Measurements from ENCODE around the gene CRIP3.

The CRIP3 gene

DNA sequence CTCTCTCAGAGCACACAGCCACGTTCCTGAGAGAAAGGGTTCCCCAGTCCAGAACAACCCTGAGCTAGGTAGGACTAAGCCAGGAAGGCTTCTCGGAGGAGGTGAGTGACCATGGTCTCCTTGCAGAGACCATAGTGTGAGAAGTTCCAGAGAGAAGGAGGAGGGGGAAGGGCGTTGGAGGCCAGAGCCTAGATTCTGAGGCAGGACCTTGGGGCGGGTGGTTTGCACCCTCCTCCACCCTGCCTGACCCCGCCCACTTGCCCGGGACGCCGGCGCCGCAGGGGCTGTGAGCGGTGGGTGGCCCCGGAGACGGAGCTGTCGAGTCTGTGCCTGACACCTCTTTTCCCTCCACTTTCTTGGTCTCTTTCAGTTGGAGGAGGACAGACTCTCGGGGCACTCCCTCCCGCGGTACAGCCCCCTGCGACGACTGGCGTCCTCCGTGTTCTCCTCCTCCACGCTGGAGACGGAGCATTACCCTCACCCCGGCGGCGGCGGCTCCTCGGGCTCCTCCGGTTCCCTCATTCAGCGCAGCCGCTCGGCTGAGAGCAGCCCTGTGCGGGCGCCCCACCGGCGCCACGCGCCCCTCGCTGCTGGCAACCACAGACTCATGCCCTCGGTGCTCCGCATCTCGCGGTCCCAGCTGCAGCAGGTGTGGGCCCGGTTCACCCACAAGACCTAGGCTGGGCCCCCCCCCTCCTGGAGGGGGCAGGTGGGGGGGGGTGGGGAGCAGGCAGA lies 39.2 kb downstream of the CRIP3 start:
- FAIRE-seq (peak; percentile 52), DNase-seq (ENCODE audit: insufficient read length, low spot score) (no peak)
- TF ChIP-seq POLR2AphosphoS5 (IDR thresholded peaks at IDR 0.05; ENCODE audit: low read depth, low read length) (no peak), POU2F2 (IDR thresholded peaks at IDR 0.05; ENCODE audit: low read depth, low read length) (no peak), SPI1 (IDR thresholded peaks at IDR 0.05; ENCODE audit: low read depth, low read length) (no peak), PAX5 (IDR thresholded peaks at IDR 0.05; ENCODE audit: insufficient read depth, low read length, severe bottlenecking) (no peak), POLR2A (IDR thresholded peaks at IDR 0.05; ENCODE audit: low read depth, low read length) (no peak), TAF1 (IDR thresholded peaks at IDR 0.05; ENCODE audit: low read depth, low read length) (no peak)

DNA sequence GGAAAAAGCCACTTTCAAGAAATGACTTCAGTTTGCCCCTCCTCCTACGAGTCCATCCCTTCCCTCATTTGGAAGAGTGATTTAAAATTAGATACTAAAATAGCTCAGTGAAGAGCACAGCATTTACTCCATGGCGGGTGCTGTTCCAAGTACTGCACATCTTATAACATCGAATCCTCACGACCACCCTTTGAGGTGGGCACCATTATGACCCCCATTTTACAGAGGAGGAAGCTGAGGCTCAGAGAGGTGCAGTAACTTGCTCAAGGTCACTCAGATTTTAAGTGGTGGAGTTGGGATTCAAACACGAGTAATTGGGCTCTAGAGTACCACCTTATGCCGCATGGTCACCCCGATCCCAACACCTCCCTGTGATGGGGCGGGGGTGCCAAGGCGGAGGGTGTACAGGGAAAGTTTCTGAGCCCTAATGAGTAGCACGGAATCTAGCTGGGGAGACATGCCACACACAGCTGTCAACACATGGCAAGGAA lies 39.8 kb downstream of the CRIP3 start:
- DNase-seq (ENCODE audit: insufficient read length, low spot score): no peak
- FAIRE-seq: no peak
- TF ChIP-seq POLR2A (IDR thresholded peaks at IDR 0.05; ENCODE audit: low read depth, low read length) (no peak), TAF1 (IDR thresholded peaks at IDR 0.05; ENCODE audit: low read depth, low read length) (no peak), PAX5 (IDR thresholded peaks at IDR 0.05; ENCODE audit: insufficient read depth, low read length, severe bottlenecking) (no peak), POU2F2 (IDR thresholded peaks at IDR 0.05; ENCODE audit: low read depth, low read length) (no peak), POLR2AphosphoS5 (IDR thresholded peaks at IDR 0.05; ENCODE audit: low read depth, low read length) (no peak), SPI1 (IDR thresholded peaks at IDR 0.05; ENCODE audit: low read depth, low read length) (no peak)

DNA sequence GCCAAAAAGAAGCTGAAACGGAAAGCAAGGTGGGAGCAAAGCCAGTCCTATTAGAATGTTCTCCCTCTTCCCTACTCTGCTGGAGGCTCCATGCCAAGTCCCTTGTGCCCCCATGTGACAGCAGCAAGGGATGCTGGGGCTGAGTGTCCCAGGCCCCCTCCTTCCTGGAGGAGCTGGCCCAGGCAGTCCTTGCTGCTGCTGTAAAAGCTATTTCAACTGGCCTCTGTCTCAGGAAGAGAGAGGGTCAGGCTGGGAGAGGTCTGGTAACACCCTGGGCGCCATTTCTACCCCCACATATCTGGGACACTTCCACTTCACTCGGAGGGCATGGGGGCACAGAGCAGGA lies 40.3 kb downstream of the CRIP3 start:
- no peak for DNase-seq (ENCODE audit: insufficient read length, low spot score)
- no peak for TF ChIP-seq POLR2A (IDR thresholded peaks at IDR 0.05; ENCODE audit: low read depth, low read length)
- TF ChIP-seq TAF1 (IDR thresholded peaks at IDR 0.05; ENCODE audit: low read depth, low read length): no peak
- no peak for TF ChIP-seq POU2F2 (IDR thresholded peaks at IDR 0.05; ENCODE audit: low read depth, low read length)
- TF ChIP-seq POLR2AphosphoS5 (IDR thresholded peaks at IDR 0.05; ENCODE audit: low read depth, low read length): no peak
- no peak for TF ChIP-seq PAX5 (IDR thresholded peaks at IDR 0.05; ENCODE audit: insufficient read depth, low read length, severe bottlenecking)
- TF ChIP-seq SPI1 (IDR thresholded peaks at IDR 0.05; ENCODE audit: low read depth, low read length): no peak
- FAIRE-seq: no peak

DNA sequence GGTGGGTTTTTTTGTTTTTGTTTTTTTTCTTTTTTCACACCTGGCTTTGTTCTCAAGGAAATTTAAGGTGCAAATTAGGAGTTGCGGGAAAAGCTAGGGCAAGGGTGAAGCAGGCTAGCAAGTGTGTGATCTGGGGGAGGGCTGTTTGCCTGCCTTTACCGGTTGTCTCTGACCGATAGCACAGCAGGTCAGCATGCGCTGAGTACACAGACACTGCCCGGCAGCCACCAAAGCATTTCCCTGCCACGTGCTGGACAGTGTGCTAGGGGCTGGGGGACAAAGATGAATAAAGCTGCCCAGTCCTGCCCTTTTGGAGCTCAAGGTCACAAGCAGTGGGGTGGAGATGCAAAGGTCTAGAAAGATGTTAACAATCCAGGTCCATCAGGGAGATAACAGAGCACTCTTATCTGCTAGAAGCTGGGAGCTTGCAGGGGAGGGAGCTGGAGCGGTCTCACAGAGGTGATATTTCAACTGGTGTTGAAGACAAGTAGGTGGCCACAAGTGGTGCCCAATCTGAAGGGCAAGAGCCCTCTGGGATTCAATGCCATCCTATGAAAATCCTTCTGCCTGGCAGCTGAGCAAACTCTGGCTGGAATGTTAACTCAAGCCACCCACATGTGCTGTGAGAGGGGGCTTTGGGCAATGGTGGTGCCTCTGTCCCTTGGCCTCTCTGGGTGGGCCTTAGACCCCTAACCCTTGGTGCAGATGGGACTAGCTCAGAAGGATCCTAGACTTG lies 40.8 kb downstream of the CRIP3 start:
- no peak for TF ChIP-seq TAF1 (IDR thresholded peaks at IDR 0.05; ENCODE audit: low read depth, low read length)
- TF ChIP-seq PAX5 (IDR thresholded peaks at IDR 0.05; ENCODE audit: insufficient read depth, low read length, severe bottlenecking): no peak
- TF ChIP-seq POLR2A (IDR thresholded peaks at IDR 0.05; ENCODE audit: low read depth, low read length): no peak
- TF ChIP-seq POU2F2 (IDR thresholded peaks at IDR 0.05; ENCODE audit: low read depth, low read length): no peak
- TF ChIP-seq POLR2AphosphoS5 (IDR thresholded peaks at IDR 0.05; ENCODE audit: low read depth, low read length): no peak
- TF ChIP-seq SPI1 (IDR thresholded peaks at IDR 0.05; ENCODE audit: low read depth, low read length): no peak
- FAIRE-seq (no peak), DNase-seq (ENCODE audit: insufficient read length, low spot score) (no peak)

DNA sequence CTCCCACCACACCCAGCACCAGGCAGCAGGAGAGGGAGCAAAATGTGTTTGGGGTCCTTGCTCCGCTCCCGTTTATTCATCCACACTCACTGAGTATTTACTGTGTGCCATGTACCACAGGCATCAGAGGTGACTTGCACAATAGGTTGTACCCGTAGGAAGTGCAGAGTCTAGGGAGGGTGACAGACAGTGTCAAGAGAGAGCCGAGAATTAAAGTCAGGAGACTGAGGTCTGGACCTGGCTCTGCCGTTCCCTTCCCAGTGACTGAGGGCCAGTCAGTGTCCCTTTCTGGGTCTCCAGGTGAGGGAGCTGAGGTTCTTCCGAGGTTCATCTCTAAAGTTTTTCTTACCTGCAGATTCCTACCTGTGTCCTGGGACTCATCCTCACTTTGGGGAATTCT lies 43.1 kb downstream of the CRIP3 start:
- FAIRE-seq (no peak), DNase-seq (ENCODE audit: insufficient read length, low spot score) (no peak)
- TF ChIP-seq POLR2A (IDR thresholded peaks at IDR 0.05; ENCODE audit: low read depth, low read length) (no peak), TAF1 (IDR thresholded peaks at IDR 0.05; ENCODE audit: low read depth, low read length) (no peak), POU2F2 (IDR thresholded peaks at IDR 0.05; ENCODE audit: low read depth, low read length) (no peak)

DNA sequence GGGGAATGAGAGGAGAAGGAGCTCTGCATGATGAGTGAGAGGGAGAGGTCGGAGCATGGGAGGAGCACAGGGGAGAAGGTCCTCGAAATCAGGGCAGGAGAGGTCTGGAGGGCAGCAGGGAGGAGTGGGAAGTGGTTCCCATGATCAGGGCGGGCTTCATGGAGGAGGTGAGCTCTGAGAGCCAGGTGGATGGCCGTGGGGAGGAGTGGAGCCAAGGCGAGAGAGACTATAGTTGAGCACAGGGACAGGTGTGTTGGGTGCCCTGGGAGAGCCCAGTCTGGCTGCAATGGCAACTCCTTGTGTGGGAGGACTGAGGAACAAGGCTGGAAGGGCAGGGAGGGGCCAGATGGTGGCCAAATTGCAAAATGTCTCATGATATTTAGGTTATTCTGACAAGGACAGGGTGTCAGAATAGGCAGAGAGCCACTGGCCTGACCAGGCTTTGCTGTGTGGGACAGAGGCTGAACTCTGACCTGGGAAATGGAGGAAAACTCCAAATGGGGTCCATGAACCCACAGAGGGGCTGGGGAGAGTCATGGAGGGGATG lies 44.0 kb downstream of the CRIP3 start:
- FAIRE-seq: no peak
- no peak for DNase-seq (ENCODE audit: insufficient read length, low spot score)
- TF ChIP-seq PAX5 (IDR thresholded peaks at IDR 0.05; ENCODE audit: insufficient read depth, low read length, severe bottlenecking) (no peak), TAF1 (IDR thresholded peaks at IDR 0.05; ENCODE audit: low read depth, low read length) (no peak), SPI1 (IDR thresholded peaks at IDR 0.05; ENCODE audit: low read depth, low read length) (no peak), POLR2A (IDR thresholded peaks at IDR 0.05; ENCODE audit: low read depth, low read length) (no peak), POU2F2 (IDR thresholded peaks at IDR 0.05; ENCODE audit: low read depth, low read length) (no peak), POLR2AphosphoS5 (IDR thresholded peaks at IDR 0.05; ENCODE audit: low read depth, low read length) (no peak)

DNA sequence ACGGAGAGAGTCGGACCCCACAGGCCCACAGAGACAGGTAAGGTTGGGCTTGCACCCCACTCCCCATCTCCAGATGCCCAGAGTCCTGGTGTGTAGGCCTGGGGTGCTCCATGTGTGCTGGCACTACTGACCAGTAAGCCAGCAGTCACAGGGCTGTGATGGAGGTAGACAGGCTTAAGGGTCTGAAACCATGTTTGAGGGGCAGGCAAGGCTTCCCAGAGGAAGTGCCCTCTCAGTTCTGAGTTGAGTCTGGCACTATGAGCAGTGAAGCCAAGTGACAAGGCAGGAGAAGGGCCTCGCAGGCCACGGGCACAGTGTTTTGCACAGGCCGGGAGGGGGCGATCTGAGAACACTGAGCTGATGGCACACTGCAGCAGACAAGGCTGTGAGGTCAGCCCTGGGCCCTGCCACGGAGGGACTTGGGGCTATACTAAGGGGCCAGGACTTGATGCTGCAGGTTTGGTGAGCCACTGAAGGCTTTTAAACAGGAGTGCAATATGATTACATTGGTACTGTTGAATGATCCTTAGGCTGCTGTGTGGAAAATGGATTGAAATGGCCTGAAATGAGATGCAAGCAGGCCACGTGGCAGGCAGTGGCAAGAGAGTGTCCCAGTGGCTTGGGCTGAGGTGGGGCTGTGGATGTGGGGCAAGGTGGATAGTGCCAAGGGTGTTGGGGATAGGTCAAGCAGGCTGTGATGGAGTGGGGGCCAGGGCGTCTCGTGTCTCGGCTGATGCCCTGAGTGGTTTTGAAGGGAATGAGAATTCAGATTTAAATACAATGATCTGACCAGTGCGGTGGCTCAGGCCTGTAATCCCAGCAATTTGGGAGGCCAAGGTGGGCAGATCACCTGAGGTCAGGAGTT lies 45.1 kb downstream of the CRIP3 start:
- DNase-seq (ENCODE audit: insufficient read length, low spot score) (peak; percentile 93), FAIRE-seq (peak; percentile 98)
- TF ChIP-seq SPI1 (IDR thresholded peaks at IDR 0.05; ENCODE audit: low read depth, low read length): no peak
- TF ChIP-seq POLR2A (IDR thresholded peaks at IDR 0.05; ENCODE audit: low read depth, low read length): no peak
- TF ChIP-seq POLR2AphosphoS5 (IDR thresholded peaks at IDR 0.05; ENCODE audit: low read depth, low read length): no peak
- TF ChIP-seq POU2F2 (IDR thresholded peaks at IDR 0.05; ENCODE audit: low read depth, low read length): no peak
- no peak for TF ChIP-seq TAF1 (IDR thresholded peaks at IDR 0.05; ENCODE audit: low read depth, low read length)
- no peak for TF ChIP-seq PAX5 (IDR thresholded peaks at IDR 0.05; ENCODE audit: insufficient read depth, low read length, severe bottlenecking)

DNA sequence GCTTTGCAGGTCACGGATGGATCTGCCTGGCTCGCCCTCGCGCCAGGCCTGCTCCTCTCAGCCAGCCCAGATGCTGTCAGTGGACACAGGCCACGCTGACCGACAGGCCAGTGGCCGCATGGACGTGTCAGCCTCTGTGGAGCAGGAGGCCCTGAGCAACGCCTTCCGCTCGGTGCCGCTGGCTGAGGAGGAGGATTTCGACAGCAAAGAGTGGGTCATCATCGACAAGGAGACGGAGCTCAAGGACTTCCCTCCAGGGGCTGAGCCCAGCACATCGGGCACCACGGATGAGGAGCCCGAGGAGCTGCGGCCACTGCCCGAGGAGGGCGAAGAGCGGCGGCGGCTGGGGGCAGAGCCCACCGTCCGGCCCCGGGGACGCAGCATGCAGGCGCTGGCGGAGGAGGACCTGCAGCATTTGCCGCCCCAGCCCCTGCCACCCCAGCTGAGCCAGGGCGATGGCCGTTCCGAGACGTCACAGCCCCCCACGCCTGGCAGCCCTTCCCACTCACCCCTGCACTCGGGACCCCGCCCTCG lies 45.8 kb downstream of the CRIP3 start:
- FAIRE-seq (no peak), DNase-seq (ENCODE audit: insufficient read length, low spot score) (no peak)
- no peak for TF ChIP-seq POLR2A (IDR thresholded peaks at IDR 0.05; ENCODE audit: low read depth, low read length)
- TF ChIP-seq POLR2AphosphoS5 (IDR thresholded peaks at IDR 0.05; ENCODE audit: low read depth, low read length): no peak
- TF ChIP-seq PAX5 (IDR thresholded peaks at IDR 0.05; ENCODE audit: insufficient read depth, low read length, severe bottlenecking): no peak
- TF ChIP-seq SPI1 (IDR thresholded peaks at IDR 0.05; ENCODE audit: low read depth, low read length): no peak
- no peak for TF ChIP-seq POU2F2 (IDR thresholded peaks at IDR 0.05; ENCODE audit: low read depth, low read length)
- TF ChIP-seq TAF1 (IDR thresholded peaks at IDR 0.05; ENCODE audit: low read depth, low read length): no peak
